ENCODE data around the gene RHOT1. TPM values are rescaled to one million over a fixed set of nuclear protein-coding genes. Genes with fewer than 3 reads are reported as not detected.
"Not testable (repeated sequence)": the region's sequence is repeated elsewhere in the genome, so short reads cannot be mapped to it uniquely, and the experiment has no call there.

RHOT1 gene
- total RNA-seq, 2 experiments from 2014 or later: 22.9 to 24.4 TPM

GRCh38 chr17:32253117-32253611 lies 110.9 kb downstream of the RHOT1 start:
- no peaks in the 10 kb centered on the region for H3K36me3 Mint-ChIP-seq
- POLR2A ChIA-PET: no interaction called here
- H3K4me3 Mint-ChIP-seq: no peak overlapping the region
- no peak overlapping the region for H3K27ac Mint-ChIP-seq
- H3K4me1 Mint-ChIP-seq (ENCODE audit: low read depth): no peaks in the 10 kb centered on the region
- CTCF ChIA-PET: interaction anchor here (0.5 to 8.2 kb wide), 17 partner anchors 9 to 423 kb away, joined by 3 to 70 read pairs (median 4); partner anchors contain the start of gene RHBDL3
- H3K9me3 Mint-ChIP-seq: no peaks in the 10 kb centered on the region
- DNase-seq: peak; percentile 84
- intact Hi-C loops (cut with micrococcal nuclease): loop anchor here (1.0 to 5.0 kb wide), 3 partner anchors 66 to 210 kb away; partner anchors contain the start of gene PSMD11
- H3K27me3 Mint-ChIP-seq: peaks cover 5% of the 10 kb centered on the region

DNA sequence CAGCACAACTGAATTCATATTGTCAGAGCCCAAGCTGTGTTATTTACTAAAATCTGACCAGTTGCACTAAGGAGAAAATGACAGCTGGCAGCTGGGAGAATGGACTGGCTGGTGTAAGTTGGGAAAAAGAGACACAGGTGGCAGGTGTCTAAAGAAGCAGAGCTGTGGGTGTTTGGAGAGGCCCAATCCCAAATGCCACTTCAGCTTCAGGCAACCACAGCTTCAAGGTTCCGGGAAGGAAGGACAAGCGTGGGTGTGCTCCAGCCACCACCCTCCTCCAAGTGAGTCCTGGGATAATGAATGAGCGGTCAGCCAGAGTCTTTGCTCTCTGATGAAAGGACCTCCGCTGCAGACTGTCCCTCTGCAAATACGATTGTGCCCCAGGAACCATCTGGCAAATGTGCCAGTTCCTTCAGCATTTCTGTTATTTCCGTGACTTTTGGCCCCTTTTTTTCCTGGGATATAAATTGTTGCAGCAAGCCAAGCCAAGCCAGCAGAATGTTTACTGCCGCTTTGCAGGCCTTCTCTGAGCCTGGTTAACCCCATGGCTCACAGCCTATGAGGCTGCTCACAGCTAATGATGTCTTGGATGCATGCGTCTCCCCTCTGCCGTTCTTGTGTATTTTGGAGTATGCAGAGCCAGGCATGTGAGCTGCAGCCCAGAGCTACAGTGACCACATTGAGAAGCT lies 113.9 kb downstream of the RHOT1 start:
- Mint-ChIP-seq H3K36me3 (no peaks in the 10 kb centered on the region), H3K4me3 (no peak overlapping the region), H3K27me3 (peaks cover 13% of the 10 kb centered on the region), H3K9me3 (no peaks in the 10 kb centered on the region), H3K27ac (no peak overlapping the region), H3K4me1 (ENCODE audit: low read depth) (no peaks in the 10 kb centered on the region)
- intact Hi-C loops (cut with micrococcal nuclease): no loop called here
- CTCF ChIA-PET: interaction anchor here (8.2 kb wide), 1 partner anchor 65 kb away, joined by 70 read pairs; no protein-coding TSS in a partner anchor
- no peak for DNase-seq
- POLR2A ChIA-PET: no interaction called here

- no peak overlapping the region for H3K4me3 Mint-ChIP-seq
- intact Hi-C loops (cut with micrococcal nuclease): no loop called here
- no peak overlapping the region for H3K27ac Mint-ChIP-seq
- H3K36me3 Mint-ChIP-seq: no peaks in the 10 kb centered on the region
- CTCF ChIA-PET: interaction anchor here (8.2 kb wide), 1 partner anchor 64 kb away, joined by 70 read pairs; no protein-coding TSS in a partner anchor
- no peak for DNase-seq
- POLR2A ChIA-PET: no interaction called here
- no peaks in the 10 kb centered on the region for H3K4me1 Mint-ChIP-seq (ENCODE audit: low read depth)
- peaks cover 13% of the 10 kb centered on the region for H3K27me3 Mint-ChIP-seq
- no peaks in the 10 kb centered on the region for H3K9me3 Mint-ChIP-seq
Measured at GRCh38 chr17:32256701-32257019, 114.4 kb downstream of the RHOT1 start.

- POLR2A ChIA-PET: no interaction called here
- peaks cover 13% of the 10 kb centered on the region for H3K27me3 Mint-ChIP-seq
- no peak overlapping the region for H3K4me3 Mint-ChIP-seq
- no peak overlapping the region for H3K27ac Mint-ChIP-seq
- no peak for DNase-seq
- intact Hi-C loops (cut with micrococcal nuclease): no loop called here
- H3K4me1 Mint-ChIP-seq (ENCODE audit: low read depth): no peaks in the 10 kb centered on the region
- CTCF ChIA-PET: interaction anchor here (0.7 to 1.3 kb wide), 2 partner anchors 66 to 186 kb away, joined by 4 to 5 read pairs; partner anchors contain the start of gene PSMD11
- H3K36me3 Mint-ChIP-seq: no peaks in the 10 kb centered on the region
- no peaks in the 10 kb centered on the region for H3K9me3 Mint-ChIP-seq
Measured at GRCh38 chr17:32258383-32259140, 116.3 kb downstream of the RHOT1 start.

- CTCF ChIA-PET: interaction anchor here (0.7 kb wide), 1 partner anchor 65 kb away, joined by 4 read pairs; no protein-coding TSS in a partner anchor
- H3K4me1 Mint-ChIP-seq (ENCODE audit: low read depth): no peaks in the 10 kb centered on the region
Measured at GRCh38 chr17:32259586-32259985, 117.3 kb downstream of the RHOT1 start.

GRCh38 chr17:32261417-32261736 lies 119.1 kb downstream of the RHOT1 start:
- H3K36me3 Mint-ChIP-seq: no peaks in the 10 kb centered on the region
- no peak overlapping the region for H3K4me3 Mint-ChIP-seq
- no peak overlapping the region for H3K27ac Mint-ChIP-seq
- POLR2A ChIA-PET: no interaction called here
- CTCF ChIA-PET: interaction anchor here (1.6 to 4.0 kb wide), 2 partner anchors 8 to 10 kb away, joined by 4 to 20 read pairs; no protein-coding TSS in a partner anchor
- H3K4me1 Mint-ChIP-seq (ENCODE audit: low read depth): peaks cover 4% of the 10 kb centered on the region
- DNase-seq: no peak
- H3K9me3 Mint-ChIP-seq: no peaks in the 10 kb centered on the region
- peaks cover 32% of the 10 kb centered on the region for H3K27me3 Mint-ChIP-seq
- intact Hi-C loops (cut with micrococcal nuclease): no loop called here

More at GRCh38 chr17:32259586-32259985, 117.3 kb downstream of the RHOT1 start:
- DNase-seq: no peak
- Mint-ChIP-seq H3K27ac (no peak overlapping the region), H3K4me3 (no peak overlapping the region), H3K9me3 (no peaks in the 10 kb centered on the region), H3K36me3 (no peaks in the 10 kb centered on the region), H3K27me3 (peaks cover 24% of the 10 kb centered on the region)
- intact Hi-C loops (cut with micrococcal nuclease): no loop called here
- POLR2A ChIA-PET: no interaction called here

- H3K27ac Mint-ChIP-seq: no peak overlapping the region
- DNase-seq: no peak
- H3K9me3 Mint-ChIP-seq: no peaks in the 10 kb centered on the region
- intact Hi-C loops (cut with micrococcal nuclease): no loop called here
- ChIA-PET CTCF (interaction anchor here (1.6 to 4.0 kb wide), 2 partner anchors 9 to 10 kb away, joined by 4 to 20 read pairs; no protein-coding TSS in a partner anchor), POLR2A (no interaction called here)
- H3K27me3 Mint-ChIP-seq: peaks cover 34% of the 10 kb centered on the region
- H3K4me1 Mint-ChIP-seq (ENCODE audit: low read depth): peaks cover 6% of the 10 kb centered on the region
- H3K36me3 Mint-ChIP-seq: no peaks in the 10 kb centered on the region
- H3K4me3 Mint-ChIP-seq: no peak overlapping the region
Measured at GRCh38 chr17:32261936-32262510, 119.7 kb downstream of the RHOT1 start.

- Mint-ChIP-seq H3K27me3 (peaks cover 44% of the 10 kb centered on the region), H3K4me1 (ENCODE audit: low read depth) (peaks cover 14% of the 10 kb centered on the region)
- H3K9me3 Mint-ChIP-seq; DNase-seq; intact Hi-C loops (cut with micrococcal nuclease); POLR2A ChIA-PET; H3K36me3 Mint-ChIP-seq; H3K27ac Mint-ChIP-seq; H3K4me3 Mint-ChIP-seq: not testable (repeated sequence)
- CTCF ChIA-PET: interaction anchor here (4.0 kb wide), 1 partner anchor 10 kb away, joined by 20 read pairs; no protein-coding TSS in a partner anchor
Measured at GRCh38 chr17:32263515-32263914, 121.2 kb downstream of the RHOT1 start.

- Mint-ChIP-seq H3K27ac (no peak overlapping the region), H3K36me3 (no peaks in the 10 kb centered on the region), H3K4me1 (ENCODE audit: low read depth) (peaks cover 14% of the 10 kb centered on the region), H3K27me3 (peaks cover 52% of the 10 kb centered on the region), H3K4me3 (no peak overlapping the region), H3K9me3 (no peaks in the 10 kb centered on the region)
- ChIA-PET POLR2A (no interaction called here), CTCF (interaction anchor here (4.0 kb wide), 1 partner anchor 11 kb away, joined by 20 read pairs; no protein-coding TSS in a partner anchor)
- no peak for DNase-seq
- intact Hi-C loops (cut with micrococcal nuclease): no loop called here
Measured at GRCh38 chr17:32264140-32264799, 122.0 kb downstream of the RHOT1 start.

- Mint-ChIP-seq H3K9me3 (no peaks in the 10 kb centered on the region), H3K27me3 (peaks cover 52% of the 10 kb centered on the region), H3K27ac (no peak overlapping the region), H3K4me3 (peak overlapping the region; percentile 58), H3K36me3 (no peaks in the 10 kb centered on the region), H3K4me1 (ENCODE audit: low read depth) (peaks cover 14% of the 10 kb centered on the region)
- POLR2A ChIA-PET: no interaction called here
- intact Hi-C loops (cut with micrococcal nuclease): loop anchor here (5.0 kb wide), 1 partner anchor 52 kb away; no protein-coding TSS in a partner anchor
- CTCF ChIA-PET: interaction anchor here (1.2 kb wide), 1 partner anchor 12 kb away, joined by 4 read pairs; no protein-coding TSS in a partner anchor
- no peak for DNase-seq
Measured at GRCh38 chr17:32264823-32265191, 122.5 kb downstream of the RHOT1 start.

GRCh38 chr17:32265192-32265923 lies 123.1 kb downstream of the RHOT1 start, which contains the start of gene RHBDL3:
TSS of gene RHBDL3 (plus strand) at chr17:32265832. CDS start at chr17:32266190, 358 bp downstream.
- H3K4me1 Mint-ChIP-seq (ENCODE audit: low read depth): peaks cover 14% of the 10 kb centered on the region
- H3K36me3 Mint-ChIP-seq: no peaks in the 10 kb centered on the region
- DNase-seq: no peak
- peaks cover 50% of the 10 kb centered on the region for H3K27me3 Mint-ChIP-seq
- H3K9me3 Mint-ChIP-seq: no peaks in the 10 kb centered on the region
- ChIA-PET POLR2A (no interaction called here), CTCF (interaction anchor here (1.2 kb wide), 1 partner anchor 12 kb away, joined by 4 read pairs; no protein-coding TSS in a partner anchor)
- H3K27ac Mint-ChIP-seq: no peak within 1 kb of the TSS
- H3K4me3 Mint-ChIP-seq: peak within 1 kb of the TSS; percentile 58
- intact Hi-C loops (cut with micrococcal nuclease): loop anchor here (5.0 kb wide), 1 partner anchor 52 kb away; no protein-coding TSS in a partner anchor

All from activated CD4-positive, alpha-beta memory T cell treated with anti-CD3 and anti-CD28 coated beads for 36 hours (primary cell).